HG03039 (cell line): ENCODE measurements around the gene COX7A2L.
"Not testable (repeated sequence)": the region's sequence is repeated elsewhere in the genome, so short reads cannot be mapped to it uniquely, and the experiment has no call there.

ENCODE experiments used
- ATAC-seq: cut with Tn5 transposase; IDR thresholded peaks from one replicate; pipeline ENCODE4 v1.9.1; 2021; ENCODE audit warnings: mild to moderate bottlenecking, moderate library complexity; ENCODE audit not compliant: unreplicated experiment

The COX7A2L gene

DNA sequence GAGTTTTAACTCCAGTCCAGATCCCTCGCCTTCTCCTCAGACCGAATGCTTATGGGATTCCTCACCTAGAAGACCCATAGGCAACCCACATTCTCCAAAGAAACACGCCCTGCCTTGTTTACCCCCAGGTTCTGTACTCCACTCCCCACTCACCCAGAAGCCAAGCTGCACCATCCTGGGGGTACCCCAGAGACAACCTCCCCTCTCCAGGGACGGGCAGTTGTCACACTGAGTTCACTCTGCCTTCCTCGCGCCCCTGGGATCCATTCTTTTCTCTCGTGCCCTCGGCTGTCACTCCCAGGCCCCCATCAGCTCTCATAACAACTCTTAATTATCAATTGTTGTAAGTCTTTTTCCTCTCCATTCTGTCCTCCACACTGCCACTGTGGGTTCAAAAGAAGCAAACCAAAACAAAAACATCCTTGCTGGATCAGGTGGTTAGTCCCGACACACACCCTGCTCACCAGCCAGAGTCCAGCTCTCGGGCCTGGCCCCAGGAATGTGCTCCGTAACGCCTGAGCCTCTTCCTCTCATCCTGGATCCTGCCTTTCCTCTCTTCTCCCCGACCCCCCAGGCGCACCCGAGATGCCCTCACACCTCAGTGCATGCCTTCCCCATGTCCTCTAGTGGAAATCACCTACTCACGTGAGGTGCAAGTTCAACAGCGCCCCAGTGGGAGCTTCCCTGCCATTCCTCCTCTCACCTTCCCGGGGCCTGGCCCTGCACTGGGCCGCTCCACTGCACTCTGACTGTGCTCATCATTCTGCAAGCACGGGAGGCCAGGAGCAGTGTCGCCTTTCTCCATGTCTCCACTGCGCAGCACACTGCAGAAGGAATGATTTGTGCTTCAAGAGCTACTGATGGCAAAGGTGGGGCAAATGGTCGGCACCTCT is 20.7 kb downstream of the COX7A2L start:
- ATAC-seq, result no peak

DNA sequence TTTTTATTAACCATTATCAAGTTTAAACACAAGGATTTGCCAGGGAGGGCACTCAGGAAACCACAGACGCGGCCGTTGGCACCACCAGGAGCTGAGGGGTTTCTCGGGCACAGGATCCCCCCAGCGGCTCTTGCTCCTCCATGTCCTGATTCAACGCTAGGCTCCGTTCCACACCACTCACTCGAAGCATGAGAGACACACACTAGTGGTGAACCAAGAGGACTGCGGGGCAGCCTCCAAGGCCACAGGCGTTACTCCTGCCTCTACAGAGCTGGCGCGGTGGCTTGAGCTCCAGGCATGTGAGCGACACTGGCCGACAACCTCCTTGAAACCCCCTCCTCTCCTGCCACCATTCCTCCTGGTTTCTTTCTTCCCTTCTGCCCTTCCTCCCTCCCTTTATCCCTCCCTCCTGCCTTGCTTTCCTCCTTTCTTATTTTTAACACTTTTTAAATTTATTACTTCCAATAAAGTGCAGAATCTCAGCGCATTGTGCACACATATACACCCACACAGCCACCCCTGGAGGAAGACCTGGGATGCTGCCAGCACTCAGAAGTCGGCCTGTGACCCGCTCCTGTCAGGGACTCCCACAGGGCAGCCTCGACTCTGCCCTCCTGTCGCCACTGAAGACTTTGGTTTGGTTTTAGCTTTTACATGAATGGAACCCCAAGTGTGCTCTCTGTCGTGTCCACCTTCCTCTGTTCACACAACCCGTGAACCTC is 21.7 kb downstream of the COX7A2L start:
- no peak for ATAC-seq

DNA sequence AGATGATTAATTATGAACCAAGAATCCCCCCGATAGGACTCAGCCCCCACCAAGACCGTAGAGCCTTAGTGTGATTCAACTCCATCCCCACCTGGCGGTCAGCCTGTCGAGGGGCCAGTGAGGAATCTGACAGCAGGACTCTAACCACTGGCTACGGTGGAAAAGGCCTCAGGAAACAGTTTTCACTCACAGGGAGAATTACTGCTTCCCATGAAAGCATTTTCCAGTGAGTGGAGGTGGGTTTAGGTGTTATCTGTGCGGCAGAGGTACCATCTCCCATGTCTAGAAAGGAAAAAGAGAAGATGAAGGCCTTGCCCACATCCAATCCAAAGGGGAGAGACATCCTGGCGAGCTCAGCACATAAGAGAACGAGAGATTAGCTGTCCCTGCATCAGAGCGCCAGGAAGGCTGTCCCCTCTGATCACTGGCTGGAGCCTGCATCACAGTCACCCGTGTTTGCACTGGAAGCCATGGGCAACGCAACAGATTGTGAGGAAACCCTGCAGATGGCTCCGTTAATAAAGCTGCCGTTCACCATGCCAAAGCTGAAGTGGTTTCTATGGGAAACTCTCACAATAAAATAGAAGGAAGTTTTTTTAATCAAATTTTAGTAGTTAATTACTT is 22.3 kb downstream of the COX7A2L start:
- ATAC-seq, result no peak

DNA sequence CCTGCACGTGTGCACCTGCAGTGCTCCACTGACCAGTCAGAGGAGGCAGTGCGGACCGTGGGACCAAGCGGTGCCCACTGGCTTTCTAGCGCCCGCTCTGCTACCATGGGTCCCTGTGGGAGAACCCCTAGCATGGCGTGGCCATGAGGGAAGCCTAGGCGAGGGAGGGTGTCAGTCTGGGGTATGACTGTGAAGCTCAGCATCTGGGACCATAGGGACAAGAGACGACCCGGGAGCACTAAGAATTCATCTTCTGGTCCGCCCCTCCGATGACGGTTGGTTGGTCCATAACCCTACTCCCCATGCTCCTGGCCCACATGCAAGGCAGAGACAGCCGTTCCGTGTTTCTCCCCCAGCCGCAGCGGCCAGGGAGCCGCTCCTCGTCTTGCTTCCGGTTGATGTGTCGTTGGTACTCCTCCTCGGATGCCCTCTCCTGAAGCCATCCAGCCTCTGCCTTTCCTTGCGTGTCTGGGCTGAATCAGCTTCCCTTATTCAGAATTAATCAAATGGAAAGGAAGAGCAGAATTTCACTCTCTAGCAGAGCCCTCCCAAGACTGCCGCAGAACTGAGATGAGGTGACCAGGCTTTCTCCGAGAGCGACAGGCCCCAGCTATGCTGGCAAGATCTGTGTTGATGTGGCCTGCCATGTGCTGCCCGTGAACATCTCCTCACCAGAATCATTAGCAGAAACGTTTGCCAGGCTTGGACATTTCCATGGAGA is 23.0 kb downstream of the COX7A2L start:
- no peak for ATAC-seq

DNA sequence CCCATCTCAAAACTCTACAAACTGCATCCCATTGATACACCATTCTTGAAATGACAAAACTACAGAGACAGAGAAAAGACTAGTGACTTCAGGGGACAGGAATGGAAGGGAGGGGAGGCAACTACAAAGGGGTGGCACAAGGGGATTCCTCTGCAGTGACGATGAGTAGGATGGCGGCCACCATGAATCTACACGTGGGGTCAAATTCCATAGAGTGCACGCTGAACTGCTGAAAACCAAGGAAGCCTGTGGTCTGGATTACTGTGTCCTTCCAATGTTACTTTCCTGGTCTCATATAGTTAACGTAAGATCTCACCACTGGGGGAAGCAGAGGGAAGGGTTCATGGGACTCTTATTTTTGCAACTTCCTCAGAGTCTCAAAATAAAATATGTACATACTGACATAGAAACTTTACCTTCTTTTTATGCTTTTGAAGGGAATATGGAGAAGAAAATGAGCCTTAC is 23.6 kb downstream of the COX7A2L start:
- ATAC-seq, result no peak

DNA sequence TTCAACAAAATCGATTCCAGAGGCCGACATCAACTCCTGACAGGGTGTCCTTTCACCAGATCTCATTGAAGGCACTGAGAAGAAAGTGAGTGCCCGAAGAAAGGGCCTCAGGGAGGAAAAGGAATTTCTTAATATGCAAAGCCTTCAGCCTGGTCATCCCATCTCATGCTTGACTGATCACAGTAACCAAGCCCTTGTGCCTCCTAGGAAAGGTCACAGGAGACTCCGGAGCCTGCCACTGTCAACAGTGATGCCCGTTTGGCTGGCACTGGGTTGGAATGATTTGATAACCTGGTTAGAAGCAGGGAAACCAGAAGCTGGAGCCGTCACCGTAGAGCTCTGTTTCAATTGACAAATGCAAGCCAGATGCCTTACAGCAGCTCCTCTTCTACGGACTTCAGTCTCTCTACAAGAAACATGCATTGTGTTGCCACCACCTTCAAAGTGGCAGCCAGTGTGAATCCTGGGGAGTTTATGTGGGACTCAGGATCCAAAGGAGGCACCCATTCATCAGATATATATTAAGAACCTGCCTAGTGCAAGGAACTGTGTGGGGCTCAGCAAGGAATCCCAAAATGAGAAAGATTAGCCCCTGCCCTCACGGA is 24.6 kb downstream of the COX7A2L start:
- no peak for ATAC-seq

DNA sequence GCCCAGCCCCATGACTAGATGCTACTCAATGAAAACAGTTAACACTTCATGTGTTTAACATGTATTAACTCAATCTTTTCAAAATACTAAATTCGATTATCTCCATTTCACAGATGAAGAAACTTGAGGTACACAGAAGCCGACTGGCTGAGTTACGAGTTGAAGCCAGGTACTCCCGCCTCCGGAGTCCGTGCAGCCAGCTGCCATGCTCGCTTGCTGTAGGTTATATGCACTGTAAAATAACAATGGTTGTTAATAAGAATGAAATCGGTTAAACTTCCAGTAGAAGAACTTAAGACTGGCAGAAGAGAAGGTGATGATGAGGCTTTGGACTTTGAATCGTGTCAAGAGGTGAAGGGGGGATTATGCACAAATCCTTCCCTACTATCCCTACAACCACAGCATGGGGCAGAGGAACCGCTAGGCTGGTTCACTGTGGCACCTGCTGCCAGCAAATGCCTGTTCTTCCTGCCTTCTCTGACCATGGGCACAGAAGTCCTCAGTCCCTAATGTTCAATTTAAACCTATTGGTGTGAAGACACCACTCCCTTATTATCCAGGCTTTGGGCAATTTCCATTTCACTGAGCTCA is 25.4 kb downstream of the COX7A2L start:
- no peak for ATAC-seq

DNA sequence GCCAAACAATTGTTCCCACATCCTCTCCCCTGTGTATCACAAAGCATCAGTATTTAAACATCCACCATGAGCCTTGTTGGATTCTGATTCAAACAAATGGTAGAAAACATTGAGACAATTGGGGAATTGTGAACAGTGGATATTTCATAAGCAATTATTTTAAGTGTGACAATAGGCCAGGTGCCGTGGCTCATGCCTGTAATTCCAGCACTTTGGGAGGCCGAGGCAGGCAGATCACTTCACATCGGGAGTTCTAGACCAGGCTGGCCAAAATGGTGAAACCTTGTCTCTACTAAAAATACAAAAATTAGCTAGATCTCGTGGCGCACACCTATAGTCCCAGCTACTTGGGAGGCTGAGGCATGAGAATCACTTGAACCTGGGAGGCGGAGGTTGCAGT is 26.2 kb downstream of the COX7A2L start:
- ATAC-seq, result not testable (repeated sequence)

DNA sequence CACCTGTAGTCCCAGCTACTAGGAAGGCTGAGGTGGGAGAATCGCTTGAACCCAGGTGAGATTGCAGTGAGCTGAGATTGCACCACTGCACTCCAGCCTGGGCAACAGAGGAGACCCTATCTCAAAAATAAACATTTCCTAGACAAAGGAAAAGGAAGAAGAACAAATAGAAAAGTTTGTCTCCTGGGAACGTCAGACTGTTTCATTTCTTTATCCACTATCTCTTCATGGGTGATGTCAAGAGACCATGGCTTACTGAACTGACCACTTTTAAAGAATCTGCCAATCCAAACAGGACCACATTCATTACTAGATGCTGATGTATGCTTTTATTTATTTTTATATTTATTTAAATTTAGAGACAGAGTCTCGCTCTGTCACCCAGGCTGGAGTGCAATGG is 26.8 kb downstream of the COX7A2L start:
- no peak for ATAC-seq

DNA sequence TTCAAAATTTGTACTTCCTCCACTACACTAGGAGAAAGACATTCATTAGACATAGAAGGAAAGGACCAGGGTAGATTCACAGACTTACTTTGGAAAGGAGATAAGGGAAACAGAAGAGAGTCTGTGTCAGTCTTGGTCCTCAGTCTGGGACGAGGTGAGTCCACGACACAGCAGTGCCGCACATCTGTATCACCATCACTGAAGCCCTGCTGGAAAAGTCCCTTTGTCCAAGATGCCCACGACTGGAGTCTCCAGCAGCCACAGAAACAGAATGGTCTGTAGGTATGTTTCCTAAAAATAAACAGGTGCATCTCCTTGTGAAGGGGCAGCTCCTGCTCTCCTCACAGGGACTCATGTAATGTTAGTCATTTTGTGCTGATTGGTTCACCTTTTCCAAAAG is 27.4 kb downstream of the COX7A2L start:
- ATAC-seq, result no peak

DNA sequence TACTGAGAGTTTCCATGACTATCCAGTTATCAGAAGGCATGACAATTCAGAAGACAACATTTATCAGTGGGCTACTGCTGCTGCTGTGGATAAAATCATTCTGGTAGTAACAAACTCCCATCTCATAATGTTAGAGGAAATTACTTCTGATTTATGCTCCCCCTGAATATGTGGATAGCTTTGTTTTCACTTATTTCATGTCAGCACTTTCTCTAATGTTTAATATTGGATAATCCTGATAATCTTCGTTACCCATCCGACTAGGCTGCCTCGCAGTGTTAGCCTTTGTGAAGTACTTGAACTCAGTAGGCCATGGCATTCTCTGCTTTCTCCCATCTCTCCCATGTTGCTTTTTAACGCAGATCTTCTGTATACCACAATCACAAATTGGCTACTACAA is 28.4 kb downstream of the COX7A2L start:
- ATAC-seq, result no peak

DNA sequence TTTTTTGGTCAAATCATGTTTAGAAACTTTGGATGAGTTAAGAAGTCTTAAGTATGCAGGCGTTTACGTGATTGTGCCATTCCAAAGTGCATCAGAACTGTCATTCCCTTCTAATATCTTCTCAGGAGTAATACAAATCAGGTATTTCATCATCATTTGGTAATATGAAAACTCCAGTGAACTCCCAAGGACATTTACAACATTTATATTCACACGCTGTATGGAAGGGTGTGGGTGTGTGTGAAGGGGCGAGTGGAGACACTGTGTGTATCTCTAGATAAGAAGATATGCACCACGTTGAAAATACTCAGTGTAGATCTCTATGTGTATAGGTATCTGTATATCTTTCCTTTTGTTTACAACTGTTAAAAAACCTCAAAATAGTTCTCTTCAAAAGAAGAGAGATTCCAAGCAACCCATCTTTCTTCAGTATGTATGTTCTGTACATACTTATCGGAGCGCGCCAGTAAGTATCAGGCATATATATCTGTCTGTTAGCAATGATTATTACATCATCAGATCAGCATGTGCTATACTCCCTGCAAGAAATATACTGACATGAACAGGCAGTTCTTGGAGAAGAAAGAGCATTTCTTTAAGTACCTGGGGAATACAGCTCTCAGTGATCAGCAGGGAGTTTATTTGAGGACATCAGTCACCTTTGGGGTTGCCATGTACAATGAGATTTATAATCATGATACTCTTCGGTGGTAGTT is 29.3 kb downstream of the COX7A2L start:
- ATAC-seq, result no peak

DNA sequence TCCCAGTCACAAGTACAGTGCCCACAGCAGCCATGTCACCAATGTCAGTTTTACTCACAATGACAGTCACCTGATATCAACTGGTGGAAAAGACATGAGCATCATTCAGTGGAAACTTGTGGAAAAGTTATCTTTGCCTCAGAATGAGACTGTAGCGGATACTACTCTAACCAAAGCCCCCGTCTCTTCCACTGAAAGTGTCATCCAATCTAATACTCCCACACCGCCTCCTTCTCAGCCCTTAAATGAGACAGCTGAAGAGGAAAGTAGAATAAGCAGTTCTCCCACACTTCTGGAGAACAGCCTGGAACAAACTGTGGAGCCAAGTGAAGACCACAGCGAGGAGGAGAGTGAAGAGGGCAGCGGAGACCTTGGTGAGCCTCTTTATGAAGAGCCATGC is 31.3 kb downstream of the COX7A2L start:
- no peak for ATAC-seq

DNA sequence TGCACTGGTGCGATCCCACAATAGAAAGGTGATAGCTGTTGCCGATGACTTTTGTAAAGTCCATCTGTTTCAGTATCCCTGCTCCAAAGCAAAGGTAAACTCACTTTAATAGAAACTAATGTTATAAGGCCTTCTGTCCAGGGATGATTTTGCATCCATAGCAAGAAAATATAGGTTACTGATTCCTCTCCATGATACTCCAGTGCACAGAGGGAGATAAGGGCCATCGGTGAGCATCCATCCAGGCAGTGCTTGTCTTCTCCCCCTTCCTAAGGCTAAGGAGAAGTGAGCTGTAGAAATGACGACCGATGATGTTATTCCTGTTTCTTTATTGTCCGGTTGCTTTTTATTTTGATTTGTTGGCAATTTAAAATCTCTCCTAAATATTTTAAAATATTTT is 32.1 kb downstream of the COX7A2L start:
- no peak for ATAC-seq

DNA sequence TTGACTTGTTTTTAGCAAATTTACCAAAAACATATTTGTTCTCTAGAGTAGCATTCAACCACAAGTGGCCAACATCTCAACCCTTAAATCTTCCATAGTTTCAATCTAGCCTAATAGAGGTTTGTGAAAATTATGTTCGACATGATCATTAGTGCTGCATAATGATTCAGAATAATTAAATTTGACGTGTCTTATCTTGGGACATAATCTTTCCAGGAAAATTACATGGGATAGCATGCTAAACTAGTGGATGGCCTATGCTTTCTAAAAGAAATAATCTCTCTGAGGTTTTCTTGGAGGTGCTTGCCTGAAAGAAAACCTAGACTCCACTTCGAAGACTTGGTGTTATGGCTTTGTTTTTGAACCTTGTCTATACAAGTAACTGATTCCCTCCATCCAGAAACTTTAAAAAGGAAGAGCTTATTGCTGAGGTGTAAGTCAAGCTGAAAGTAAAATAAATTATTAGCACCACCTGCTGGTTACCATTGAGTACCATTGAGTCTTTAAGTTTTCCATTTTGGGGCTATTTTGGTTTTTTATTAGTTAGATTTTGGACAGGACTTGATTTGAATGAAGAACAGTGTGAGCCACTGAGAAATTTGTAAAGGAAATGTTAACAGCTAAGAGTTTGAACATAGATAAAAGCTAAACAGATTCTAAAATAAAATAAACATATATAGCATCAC is 32.7 kb downstream of the COX7A2L start:
- ATAC-seq, result no peak

DNA sequence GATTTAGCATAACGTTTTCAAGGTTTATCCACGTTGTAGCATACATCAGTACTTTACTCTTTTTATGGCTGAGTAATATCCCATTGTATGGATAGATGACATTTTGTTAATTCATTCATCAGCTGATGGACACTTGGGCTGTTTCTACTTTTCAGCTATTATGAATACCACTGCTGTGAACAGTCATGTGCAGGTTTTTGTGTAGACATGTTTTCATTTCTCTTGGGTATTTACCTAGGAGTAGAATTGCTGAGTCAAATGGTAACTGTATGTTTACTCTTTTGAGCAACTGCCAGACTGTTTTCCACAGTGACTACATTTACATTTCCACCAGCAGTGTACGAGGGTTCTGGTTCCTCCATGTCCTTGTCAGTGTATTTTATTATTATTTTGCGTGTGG is 33.9 kb downstream of the COX7A2L start:
- ATAC-seq, result no peak

DNA sequence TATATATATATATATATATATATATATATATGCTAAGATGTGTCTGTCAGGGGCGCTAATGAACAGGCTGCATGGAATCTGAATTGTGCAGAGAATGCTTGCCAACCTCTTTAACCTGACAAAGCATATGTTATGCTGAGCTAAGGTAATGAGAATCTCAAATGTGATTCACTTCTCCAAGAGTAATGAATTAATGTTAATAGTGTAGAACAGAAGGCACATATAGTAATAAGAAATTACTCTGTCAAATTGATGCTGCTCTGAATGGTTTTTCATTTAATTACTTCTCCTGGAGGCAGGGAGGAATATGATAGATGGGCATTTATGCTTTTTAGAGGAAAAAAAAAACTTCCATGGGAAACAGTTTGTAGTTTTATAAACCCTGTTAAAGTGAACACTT is 35.4 kb downstream of the COX7A2L start:
- ATAC-seq, result no peak

DNA sequence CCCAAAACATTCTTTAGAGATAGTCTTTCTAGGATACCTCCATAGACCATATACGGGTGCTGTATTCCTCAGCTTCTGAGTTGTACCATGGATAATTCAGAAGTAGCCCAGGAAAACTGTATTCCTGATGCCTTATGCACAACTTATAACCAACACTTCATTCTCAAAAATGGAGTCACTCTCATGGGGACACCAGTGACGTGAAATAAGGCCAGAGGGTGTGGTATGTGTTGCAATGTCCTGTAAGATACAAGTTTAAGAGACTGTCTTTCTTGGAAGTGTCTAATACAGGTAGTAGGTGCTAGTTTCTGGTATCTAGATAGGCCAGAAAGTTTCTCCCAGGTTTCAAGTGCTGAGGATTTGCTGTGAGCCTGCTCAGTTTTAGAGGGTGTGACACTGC is 36.1 kb downstream of the COX7A2L start:
- ATAC-seq, result no peak

DNA sequence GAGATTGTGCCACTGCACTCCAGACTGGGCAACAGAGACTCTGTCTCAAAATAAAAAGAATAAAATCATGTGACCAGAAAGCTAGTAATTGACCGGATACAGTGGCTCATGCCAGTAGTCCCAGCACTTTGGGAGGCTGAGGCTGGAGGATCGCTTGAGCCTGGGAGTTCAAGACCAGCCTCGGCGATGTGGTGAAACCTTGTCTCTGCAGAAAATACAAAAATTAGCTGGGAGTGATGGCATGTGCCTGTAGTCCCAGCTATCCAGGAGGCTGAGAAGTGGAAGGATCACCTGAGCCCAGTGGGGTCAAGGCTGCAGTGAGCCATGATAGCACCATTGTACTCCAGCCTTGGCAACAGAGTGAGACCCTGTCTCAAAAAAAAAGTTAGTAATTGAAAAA is 36.8 kb downstream of the COX7A2L start:
- no peak for ATAC-seq
